UCSD-AML1 (cell line): ENCODE results near the gene APBA2.

ENCODE experiments used
- DNase-seq: peaks from one replicate; lab custom pipeline; 2025; ENCODE audit not compliant: unreplicated experiment; lab: John Stamatoyannopoulos, UW

Gene APBA2

GRCh38 chr15:28933710-28934445 is 48.1 kb downstream of the APBA2 start:
- DNase-seq = peak; percentile 33

DNA sequence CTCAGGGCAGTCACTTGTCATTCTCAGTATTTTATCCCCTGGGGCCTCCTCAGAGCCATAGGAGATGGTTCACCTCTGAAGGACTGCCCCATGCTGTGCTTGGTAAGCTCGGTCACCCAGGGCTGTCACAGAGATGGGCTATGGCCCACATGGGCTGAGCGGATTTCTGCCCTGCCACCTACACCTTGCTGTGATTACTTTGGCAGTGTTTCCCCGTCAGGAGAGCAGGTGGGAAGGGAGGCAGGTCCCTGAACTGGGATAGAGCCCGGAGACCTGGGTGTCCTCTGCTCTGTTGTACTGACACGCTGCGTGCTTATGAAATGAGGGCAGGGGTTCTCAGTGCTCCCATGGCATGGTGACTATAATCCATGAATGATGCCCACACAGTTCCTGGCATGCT is 48.9 kb downstream of the APBA2 start:
- DNase-seq = no peak

DNA sequence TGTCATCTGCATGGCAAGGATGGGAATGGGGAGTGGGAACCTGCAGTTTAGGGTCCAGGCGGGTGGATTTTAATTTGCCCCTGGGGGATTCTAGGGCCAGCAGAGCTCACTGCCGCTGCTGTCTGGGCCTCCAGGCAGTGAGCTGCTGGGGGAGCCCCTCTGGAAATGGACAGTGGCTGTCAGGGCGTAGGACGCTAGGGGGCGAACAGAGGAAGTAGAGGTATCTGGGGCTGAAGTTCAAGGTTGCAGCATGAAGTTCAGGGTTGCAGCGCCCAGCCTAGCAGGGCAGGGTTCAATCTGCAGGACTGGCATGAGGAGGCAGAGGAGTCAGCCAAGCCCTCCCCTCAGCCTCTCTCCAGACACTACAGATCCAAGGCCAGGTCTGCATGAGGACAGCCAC is 49.5 kb downstream of the APBA2 start:
- peak; percentile 54 for DNase-seq

DNA sequence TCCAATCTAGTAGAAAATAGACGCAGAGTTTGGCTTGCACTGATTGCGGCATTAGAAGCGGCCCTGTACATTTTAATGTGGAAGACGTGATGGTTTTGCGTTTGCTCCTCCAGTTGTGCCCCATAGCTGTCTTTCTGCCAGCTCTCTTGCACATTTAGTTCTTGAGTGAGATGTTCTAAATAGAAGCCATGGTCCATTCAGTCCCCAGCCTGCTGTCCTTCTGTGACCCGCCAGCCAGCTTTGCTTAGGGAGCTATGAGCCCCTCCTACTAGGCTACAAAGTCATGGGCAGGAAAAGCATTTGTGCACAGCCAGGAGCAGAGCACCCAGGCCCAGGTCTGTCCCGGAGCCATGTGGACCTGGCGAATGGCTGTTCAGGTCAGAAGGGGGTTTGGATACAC is 50.3 kb downstream of the APBA2 start:
- no peak for DNase-seq

- no peak for DNase-seq
These were observed 50.7 kb downstream of the APBA2 start for GRCh38 chr15:28936481-28936881.

DNA sequence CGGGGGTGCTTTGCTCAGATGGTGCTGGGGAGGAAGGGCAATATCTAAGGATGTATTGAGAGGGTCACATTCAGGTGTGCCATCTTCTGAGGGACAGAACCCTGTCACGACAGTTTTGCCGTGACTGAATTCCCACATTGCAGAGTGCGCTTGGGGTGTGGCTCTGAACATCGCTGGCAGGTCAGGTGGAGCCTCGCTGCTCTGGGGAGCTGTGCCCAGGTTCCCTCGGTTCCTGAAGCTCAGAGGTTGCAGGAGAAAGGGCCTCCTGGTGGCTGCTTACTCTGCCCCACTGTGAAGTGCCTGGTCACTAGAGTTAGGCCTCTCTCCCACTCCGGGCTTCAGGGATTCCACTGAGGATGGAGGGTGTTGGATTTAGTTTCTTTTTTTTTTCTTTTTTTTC is 51.5 kb downstream of the APBA2 start:
- no peak for DNase-seq

- peak; percentile 67 for DNase-seq
These were observed 56.3 kb downstream of the APBA2 start for GRCh38 chr15:28942046-28942445.

- no peak for DNase-seq
These were observed 56.8 kb downstream of the APBA2 start for GRCh38 chr15:28942571-28942970.

- DNase-seq = no peak
These were observed 57.4 kb downstream of the APBA2 start for GRCh38 chr15:28943146-28943545.

GRCh38 chr15:28943611-28944230 is 57.9 kb downstream of the APBA2 start:
- DNase-seq = no peak

DNA sequence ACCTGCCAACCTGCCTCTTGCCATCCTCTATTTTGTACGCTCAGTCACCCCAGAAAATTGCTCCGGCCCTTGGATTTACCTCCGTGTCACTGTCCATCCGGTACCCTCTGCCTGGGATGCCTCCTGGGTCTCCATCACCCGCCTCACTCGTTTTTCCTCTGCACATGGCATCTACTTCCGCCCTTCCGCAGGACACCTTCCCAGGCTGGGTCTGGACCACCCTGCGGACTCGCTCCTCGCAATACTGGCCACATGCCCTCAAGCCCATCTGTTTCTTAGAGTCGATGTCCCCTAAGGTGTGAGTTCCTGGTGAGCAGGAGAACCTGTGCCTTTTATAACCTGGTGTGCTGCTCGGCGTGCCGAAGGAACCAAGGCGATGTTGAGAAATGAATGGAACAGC is 58.5 kb downstream of the APBA2 start:
- DNase-seq = no peak

- DNase-seq = no peak
These were observed 59.0 kb downstream of the APBA2 start for GRCh38 chr15:28944696-28945300.

GRCh38 chr15:28945626-28946230 is 60.0 kb downstream of the APBA2 start:
- DNase-seq = no peak

DNA sequence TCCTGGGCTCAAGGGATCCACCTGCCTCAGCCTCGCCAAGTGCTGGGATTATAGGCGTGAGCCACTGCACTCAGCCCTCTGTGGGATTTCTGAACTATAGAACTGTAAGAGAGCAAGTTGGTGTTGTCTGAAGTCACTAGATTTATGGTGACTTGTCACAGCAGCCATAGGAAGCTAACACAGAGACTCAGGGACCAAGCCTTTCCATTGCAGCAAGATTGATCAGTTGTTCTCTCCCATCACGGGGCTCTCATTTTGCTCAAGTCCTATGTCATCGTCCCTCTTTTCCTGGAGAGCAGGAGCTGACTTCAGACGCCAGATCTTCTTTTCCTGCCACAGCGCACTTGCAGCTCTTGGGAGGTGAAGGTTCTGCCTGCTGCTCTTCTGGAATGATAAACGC is 61.0 kb downstream of the APBA2 start:
- DNase-seq = no peak

DNA sequence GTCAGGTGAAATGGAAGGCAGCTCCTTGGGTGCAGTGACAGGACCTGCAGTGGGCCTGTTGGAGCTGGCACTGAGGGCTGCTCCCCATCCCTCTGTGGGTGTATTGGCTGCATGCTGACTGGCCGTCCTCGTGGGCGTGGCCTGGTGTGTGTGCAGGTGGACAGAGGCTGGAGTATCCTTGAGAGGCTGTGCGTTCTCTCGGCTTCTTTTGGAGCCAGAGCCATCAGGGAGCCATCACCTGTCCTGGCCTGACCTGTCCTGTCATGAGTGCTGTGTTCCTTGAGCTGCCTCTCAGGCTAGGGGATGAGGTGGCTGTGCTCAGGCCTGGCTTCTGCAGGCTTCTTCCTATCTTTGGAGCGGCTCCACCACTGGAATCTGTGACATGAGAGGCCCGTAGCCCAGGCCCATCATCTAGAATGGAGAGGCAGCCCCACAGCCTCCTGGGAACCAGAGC is 61.5 kb downstream of the APBA2 start:
- no peak for DNase-seq

DNA sequence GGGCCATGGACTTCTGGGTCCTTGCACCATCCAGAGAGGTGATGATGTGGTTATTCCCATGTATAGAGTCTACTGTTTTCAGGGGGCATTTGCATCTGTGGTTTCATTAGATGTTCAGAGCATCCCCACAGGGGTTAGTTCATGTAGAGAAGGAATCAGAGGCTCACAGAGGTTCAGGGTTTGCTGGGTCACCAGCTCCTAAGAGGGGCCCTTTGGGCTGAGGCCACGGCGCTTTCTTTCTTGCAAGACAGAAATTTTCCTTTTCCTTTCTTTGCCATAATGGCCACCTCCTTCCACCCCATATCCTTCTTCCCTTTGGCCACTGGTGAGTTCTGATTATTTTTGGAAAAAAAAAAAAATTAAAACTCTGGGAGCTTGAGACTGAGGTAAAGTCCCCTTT is 62.3 kb downstream of the APBA2 start:
- DNase-seq = no peak

- no peak for DNase-seq
These were observed 65.1 kb downstream of the APBA2 start for GRCh38 chr15:28950916-28951315.

DNA sequence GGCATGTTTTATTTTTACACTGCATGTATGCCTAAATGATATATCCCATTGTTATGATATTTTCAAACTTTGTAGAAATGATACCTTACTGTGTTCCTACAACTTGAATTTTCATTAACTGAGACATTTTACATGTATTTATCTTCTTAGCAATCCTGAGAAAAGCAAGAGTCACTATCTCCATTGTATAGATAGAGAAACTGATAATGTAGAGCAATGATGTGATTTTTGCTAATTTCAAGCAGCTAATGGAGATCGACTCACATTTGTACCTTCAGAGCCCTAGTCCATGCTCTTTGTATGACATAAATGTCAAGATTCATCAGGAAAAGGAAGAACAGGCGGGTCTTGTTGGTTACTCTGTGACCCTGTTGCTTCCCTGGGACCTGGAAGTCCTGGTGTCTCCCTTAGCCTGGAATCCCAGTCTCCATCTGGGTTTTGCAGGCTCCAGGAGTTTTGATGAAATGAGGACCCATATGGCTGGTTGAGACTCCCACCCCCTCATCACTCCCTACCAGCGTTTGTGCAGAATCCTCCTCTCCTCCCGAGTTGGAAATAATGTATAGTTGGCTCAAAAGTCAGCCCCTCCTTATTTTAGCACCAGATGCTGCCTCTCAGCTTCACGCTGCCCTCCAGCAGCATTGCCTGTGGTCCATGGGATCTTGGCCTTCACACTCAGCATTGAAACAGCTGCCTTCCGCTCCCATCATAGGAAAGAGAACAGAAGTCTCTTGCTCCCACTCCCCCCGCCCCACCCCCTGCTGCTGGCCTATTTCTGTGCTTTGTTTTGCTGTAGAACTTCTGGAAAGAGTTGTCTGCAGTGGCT is 67.1 kb downstream of the APBA2 start:
- DNase-seq = no peak

GRCh38 chr15:28953573-28954195 is 67.9 kb downstream of the APBA2 start:
- no peak for DNase-seq

DNA sequence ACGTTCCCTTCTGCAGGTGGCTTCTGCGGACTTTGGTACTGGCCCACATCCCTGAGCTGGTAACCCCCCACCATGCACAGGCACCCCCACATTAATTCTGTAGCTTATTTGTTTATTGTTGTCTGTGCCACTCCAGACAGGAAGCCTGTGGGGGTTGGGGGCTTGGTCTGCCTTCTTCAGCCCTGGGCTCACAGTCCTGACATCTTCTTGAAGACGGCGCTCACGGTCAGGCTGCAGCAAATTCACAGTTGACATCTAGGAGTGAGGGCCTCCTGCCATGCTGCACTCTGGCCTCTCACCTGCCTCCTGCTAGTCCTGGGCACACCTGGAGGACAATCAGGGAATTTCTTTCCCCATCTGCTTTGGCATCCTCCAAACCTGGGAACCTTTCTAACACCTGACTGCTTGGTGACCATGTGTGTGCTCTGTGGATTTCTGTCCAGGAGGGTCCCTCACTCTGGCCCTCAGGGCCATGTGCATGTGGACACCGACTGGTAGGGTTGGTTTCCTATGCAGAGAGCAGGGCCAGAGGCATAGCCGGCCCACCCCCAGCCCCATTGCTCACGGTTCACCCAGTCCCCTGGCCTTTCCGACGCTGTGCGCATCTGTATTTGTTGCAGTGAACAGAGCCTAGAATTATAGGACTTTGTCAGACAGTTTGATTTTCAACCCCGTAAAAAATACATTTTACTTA is 68.8 kb downstream of the APBA2 start:
- no peak for DNase-seq
